GM18508 (cell line): ENCODE results near the gene LTBP1.
A peak's percentile ranks its signal among the peaks of the same experiment; 100 is the strongest.

Source experiments
- ATAC-seq: cut with Tn5 transposase; IDR thresholded peaks from one replicate; pipeline ENCODE4 v1.9.1; 2021; ENCODE audit warnings: moderate number of reproducible peaks; ENCODE audit not compliant: insufficient read depth, unreplicated experiment

LTBP1 gene

GRCh38 chr2:33069894-33070651 is 123.3 kb downstream of the LTBP1 start:
- ATAC-seq, result peak; percentile 75

GRCh38 chr2:33071591-33071990 is 124.8 kb downstream of the LTBP1 start:
- ATAC-seq, result no peak

- no peak for ATAC-seq
Measured at GRCh38 chr2:33072614-33073013, 125.9 kb downstream of the LTBP1 start.

DNA sequence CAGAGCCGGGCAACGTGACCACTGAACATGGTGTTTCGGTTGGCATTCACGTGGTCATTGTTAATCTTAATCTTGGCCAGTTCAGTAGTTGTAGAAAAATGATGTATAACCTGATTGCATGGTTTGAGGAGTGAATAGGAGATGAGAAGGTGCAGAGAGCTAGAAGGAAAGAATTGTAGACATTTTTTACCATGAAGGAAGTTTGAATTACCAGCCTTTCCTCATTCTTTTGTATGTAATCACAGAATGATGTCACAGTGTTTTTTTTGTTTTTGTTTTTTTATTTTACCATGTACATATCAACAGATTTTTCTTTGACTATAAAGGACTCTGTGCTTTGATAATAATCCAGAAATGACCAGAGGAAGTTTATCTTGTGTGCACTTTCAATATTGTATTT is 126.3 kb downstream of the LTBP1 start:
- ATAC-seq, result no peak

GRCh38 chr2:33074197-33074596 is 127.4 kb downstream of the LTBP1 start:
- no peak for ATAC-seq

DNA sequence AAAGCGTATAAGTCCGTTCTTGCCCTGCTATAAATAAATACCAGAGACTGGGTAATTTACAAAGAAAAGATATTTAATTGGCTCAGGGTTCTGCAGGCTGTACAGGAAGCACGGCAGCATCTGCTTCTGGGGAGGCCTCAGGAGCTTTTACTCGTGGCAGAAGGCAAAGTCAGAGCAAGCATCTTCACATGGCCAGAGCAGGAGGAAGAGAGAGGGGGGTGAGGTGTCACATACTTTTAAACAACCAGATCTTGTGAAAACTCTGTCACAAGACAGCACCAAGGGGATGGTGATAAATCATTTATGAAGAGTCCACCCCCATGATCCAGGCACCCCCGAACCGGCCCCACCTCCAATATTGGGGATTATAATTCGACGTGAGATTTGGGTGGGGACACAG is 130.6 kb downstream of the LTBP1 start:
- no peak for ATAC-seq

- ATAC-seq, result no peak
Measured at GRCh38 chr2:33077844-33078243, 131.1 kb downstream of the LTBP1 start.

GRCh38 chr2:33081691-33082090 is 134.9 kb downstream of the LTBP1 start:
- ATAC-seq, result no peak

DNA sequence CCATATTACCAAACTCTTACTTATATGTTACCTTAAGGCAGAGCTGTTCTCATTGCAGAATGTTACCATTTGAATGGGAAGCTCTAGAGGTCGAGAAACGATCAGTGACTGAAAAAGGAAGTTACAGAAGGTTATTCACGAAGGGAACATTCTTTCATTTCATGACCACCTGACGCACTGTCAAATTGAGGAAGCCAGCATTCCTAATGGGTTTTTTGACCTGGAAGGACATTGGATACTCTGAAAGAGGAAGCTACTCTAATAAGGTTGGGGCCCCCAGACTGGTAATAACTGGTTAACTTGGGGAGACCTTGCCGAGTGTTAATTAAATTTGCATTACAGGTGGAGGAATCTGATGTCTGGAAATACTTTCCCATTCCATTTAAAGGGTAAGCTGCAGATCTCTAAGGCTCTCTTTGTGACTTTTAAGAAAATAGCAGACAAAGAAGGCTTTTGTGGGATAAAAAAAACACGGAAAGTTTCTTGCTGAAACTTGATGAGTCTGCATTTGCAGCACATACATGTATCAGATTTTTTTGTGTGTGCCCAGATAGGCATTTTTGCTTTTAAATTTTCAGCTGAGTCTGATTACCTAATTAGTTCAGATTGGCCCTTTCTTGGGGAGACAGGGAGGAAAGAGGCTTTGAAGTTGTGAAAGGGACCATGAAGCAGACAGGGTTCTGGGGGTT is 137.1 kb downstream of the LTBP1 start:
- ATAC-seq, result no peak

DNA sequence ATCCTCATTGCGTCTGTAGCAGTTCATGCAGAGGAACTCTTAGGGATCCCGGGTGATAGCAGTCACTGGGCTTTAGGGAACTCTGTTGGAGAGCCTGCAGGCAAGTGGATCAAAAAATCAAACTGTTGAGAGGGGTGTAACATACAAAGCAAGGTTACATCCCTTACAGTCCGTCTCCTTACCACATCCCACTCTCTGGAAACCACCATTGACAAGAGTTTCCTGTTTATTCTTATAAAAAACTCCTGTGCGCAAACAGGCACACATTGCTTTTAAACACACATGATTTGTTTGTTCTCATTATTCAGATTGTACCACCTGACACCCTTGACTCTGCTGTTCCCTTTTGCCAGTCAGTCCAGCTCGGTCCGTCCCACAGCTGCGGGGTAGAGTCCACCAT is 137.7 kb downstream of the LTBP1 start:
- ATAC-seq, result no peak

DNA sequence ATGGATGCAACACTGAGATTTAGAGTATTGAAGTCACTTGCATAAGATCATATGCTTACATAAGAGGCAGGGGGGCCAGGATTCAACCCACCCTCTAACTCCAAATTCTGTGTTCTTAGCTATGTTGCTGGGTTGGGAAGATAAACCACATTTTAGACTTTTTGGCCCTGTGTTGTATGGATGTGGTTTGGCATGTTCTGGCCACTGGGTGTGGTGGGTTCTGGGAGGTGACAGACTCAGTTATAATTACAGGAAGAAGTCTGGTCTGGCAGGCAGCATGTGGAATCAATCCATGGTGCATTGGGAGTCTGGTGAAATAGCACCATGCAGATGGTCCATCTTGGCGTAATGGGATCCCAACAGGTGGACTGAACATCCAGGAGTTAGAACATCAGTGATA is 138.9 kb downstream of the LTBP1 start:
- no peak for ATAC-seq

- ATAC-seq, result no peak
Measured at GRCh38 chr2:33086400-33087015, 139.8 kb downstream of the LTBP1 start.

- ATAC-seq, result no peak
Measured at GRCh38 chr2:33090553-33091134, 143.9 kb downstream of the LTBP1 start.

DNA sequence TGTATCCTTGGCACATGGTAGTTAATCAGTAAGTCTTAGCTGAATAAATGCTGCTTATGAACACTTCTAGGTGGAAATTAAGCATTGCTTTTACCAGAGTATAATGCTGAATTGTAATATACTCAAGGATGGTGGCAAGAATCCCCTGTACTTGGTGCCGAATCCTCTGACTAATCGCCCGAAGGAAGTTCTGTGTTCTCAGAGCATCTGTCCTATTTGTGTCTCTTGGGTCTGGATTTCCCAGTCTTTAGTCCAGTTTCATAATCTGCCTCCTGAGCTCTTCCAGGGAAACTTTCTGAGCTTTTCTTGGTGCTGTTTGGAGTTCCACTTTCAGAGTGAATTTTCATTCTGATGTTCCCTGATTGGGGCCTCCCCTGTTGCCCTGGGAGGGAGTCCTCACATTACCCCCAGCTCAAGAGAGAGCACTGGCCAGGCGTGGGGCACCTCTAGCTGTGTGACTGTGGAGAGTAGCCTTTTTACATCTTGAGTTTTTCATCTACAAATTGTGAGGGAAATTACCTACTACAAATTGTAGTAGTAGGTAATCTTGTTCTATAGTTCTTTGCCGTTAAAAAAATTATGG is 144.9 kb downstream of the LTBP1 start:
- no peak for ATAC-seq

- no peak for ATAC-seq
Measured at GRCh38 chr2:33093283-33093993, 146.7 kb downstream of the LTBP1 start.

DNA sequence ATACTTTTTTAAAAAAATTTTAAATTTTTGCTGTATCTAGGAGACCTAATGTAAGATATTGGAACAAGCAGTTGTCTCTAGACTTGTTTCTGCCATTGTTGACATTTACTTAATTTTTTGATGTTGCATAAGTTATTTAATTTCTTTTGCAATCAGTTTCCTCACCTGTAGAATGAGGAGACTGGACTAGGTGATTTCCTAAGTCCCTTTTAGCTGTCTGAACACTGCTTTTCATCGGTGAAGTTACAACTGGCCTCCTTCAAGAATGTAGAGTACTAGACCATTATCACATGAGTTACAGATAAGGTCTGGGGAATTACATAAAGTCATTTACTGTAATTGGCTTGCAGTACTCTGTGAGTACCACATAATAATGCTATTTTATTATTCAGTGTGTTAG is 147.6 kb downstream of the LTBP1 start:
- ATAC-seq, result no peak

GRCh38 chr2:33099989-33100388 is 153.2 kb downstream of the LTBP1 start:
- ATAC-seq, result no peak

DNA sequence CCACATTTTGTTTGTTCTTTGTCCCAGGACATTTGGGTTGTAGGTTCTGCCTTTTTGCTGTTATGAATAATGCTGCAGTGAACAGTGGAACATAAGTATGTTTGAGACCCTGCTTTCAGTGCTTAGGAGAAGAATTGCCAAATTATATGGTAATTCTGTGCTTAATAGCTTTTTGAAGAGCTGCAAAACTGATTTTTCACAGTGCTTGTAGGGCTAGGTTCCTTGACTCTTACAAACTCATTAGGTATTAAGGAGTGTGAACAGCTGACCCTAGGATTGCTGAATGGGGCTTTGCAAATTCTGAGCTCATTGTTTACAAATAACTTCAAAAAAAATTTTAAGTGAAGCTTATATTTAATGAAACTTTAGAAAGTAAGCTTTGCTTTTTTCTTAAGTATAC is 154.2 kb downstream of the LTBP1 start:
- ATAC-seq, result no peak

GRCh38 chr2:33104052-33104623 is 157.4 kb downstream of the LTBP1 start:
- ATAC-seq, result no peak

GRCh38 chr2:33104726-33105125 is 158.0 kb downstream of the LTBP1 start:
- ATAC-seq, result no peak
